HFFc6 (cell line): Measurements from ENCODE around the gene EHHADH. TPM values are rescaled to one million over a fixed set of nuclear protein-coding genes. Genes with fewer than 3 reads are reported as not detected.
A peak's percentile ranks its signal among the peaks of the same experiment; 100 is the strongest.
"Not testable (repeated sequence)": the region's sequence is repeated elsewhere in the genome, so short reads cannot be mapped to it uniquely, and the experiment has no call there.

Experiments
- DNase-seq: peaks from one replicate; pipeline ENCODE4 v3.0.0-alpha.2; 2018
- H3K27ac Mint-ChIP-seq: 2 replicates; pipeline ENCODE4 v1.8.0; 2020; ENCODE audit warnings: mild to moderate bottlenecking, mixed read lengths
- H3K27me3 Mint-ChIP-seq: 2 replicates; pipeline ENCODE4 v1.8.0; 2021; ENCODE audit warnings: mild to moderate bottlenecking, moderate library complexity, mixed read lengths; ENCODE audit not compliant: insufficient read depth
- H3K36me3 Mint-ChIP-seq: 2 replicates; pipeline ENCODE4 v1.8.0; 2021; ENCODE audit warnings: low read depth, mixed read lengths
- H3K4me1 Mint-ChIP-seq: 2 replicates; pipeline ENCODE4 v1.8.0; 2020; ENCODE audit warnings: low read depth, mixed read lengths
- H3K4me3 Mint-ChIP-seq: 2 replicates; pipeline ENCODE4 v1.8.0; 2020; ENCODE audit warnings: mild to moderate bottlenecking, moderate library complexity, mixed read lengths
- H3K9me3 Mint-ChIP-seq: 2 replicates; pipeline ENCODE4 v1.8.0; 2020; ENCODE audit warnings: mild to moderate bottlenecking, mixed read lengths
- total RNA-seq, 6 experiments: library from RNA; stranded (reverse); fragmentation: NEBNext Ultra II Directional; extraction: Animal tissue kit (Norgen Biotek cat#: 25700); gene quantifications; 2 replicates in 1 of 6; 3 replicates in 5 of 6; pipeline ENCODE4 v1.2.3, GENCODE V29; 2021
- TF ChIP-seq, protein P1 (sequence below): fragments of 200-600 bp; sonication (generic); IDR thresholded peaks from 2 replicates; pipeline ENCODE4 v1.5.0; 2021; ENCODE audit warnings: antibody characterized with exemption, mild to moderate bottlenecking

Gene EHHADH
- total RNA-seq, 6 experiments from 2014 or later, result 4.2 to 7.4 (median 6.4) TPM

DNA sequence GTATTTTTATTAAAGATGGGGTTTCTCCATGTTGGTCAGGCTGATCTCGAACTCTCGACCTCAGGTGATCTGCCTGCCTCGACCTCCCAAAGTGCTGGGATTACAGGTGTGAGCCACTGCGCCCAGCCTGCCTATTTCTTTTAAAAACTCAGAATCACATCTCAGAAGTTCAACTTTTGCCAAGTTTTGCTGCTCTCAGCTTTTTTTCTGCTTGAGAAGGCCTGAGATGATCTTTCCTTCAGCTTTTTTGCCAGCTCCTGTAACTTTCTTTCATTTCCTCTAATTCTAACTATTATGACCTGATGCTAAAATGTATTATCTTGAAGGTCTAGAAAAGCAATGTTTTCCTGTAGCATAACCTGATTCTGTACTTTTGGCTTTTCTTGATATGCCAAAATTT, 9.6 kb upstream of the EHHADH start:
- Mint-ChIP-seq H3K4me1 (no peaks in the 10 kb centered on the region), H3K27me3 (peaks cover 7% of the 10 kb centered on the region; the same call in 1 of the 2 replicates)

DNA sequence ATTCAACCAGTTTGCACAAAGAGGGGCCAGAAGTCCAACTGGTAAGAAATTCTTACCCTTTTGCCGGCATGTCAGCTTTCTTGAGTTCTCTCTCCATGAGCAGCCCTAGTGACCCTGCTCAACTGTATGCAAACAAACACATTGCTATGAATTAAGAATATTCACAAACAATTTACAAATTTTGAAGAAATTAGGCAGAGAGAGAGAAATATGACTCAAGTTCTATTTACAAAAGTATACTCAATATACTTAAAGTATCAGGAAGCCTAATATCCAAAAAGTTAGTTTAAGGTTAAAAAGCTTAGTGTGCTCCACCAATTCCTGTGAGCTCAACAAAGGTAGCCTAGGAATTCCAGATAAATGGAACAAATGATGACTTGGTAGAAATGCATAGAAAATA, 3.5 kb upstream of the EHHADH start:
- Mint-ChIP-seq H3K27ac (no peak overlapping the region), H3K4me3 (no peak overlapping the region), H3K4me1 (peaks cover 6% of the 10 kb centered on the region; the same call in 1 of the 2 replicates), H3K9me3 (peaks cover 22% of the 10 kb centered on the region; the same call in 1 of the 2 replicates), H3K36me3 (no peaks in the 10 kb centered on the region), H3K27me3 (peaks cover 3% of the 10 kb centered on the region; the same call in 1 of the 2 replicates)
- DNase-seq, result no peak
- TF ChIP-seq, protein P1, sequence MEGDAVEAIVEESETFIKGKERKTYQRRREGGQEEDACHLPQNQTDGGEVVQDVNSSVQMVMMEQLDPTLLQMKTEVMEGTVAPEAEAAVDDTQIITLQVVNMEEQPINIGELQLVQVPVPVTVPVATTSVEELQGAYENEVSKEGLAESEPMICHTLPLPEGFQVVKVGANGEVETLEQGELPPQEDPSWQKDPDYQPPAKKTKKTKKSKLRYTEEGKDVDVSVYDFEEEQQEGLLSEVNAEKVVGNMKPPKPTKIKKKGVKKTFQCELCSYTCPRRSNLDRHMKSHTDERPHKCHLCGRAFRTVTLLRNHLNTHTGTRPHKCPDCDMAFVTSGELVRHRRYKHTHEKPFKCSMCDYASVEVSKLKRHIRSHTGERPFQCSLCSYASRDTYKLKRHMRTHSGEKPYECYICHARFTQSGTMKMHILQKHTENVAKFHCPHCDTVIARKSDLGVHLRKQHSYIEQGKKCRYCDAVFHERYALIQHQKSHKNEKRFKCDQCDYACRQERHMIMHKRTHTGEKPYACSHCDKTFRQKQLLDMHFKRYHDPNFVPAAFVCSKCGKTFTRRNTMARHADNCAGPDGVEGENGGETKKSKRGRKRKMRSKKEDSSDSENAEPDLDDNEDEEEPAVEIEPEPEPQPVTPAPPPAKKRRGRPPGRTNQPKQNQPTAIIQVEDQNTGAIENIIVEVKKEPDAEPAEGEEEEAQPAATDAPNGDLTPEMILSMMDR, result no peak

More for the DNA sequence above, 9.6 kb upstream of the EHHADH start:
- TF ChIP-seq, protein P1, result no peak
- DNase-seq, result no peak
- H3K4me3 Mint-ChIP-seq, result no peak overlapping the region
- H3K27ac Mint-ChIP-seq, result no peak overlapping the region
- peaks cover 14% of the 10 kb centered on the region; the same call in 1 of the 2 replicates for H3K9me3 Mint-ChIP-seq
- H3K36me3 Mint-ChIP-seq, result no peaks in the 10 kb centered on the region

DNA sequence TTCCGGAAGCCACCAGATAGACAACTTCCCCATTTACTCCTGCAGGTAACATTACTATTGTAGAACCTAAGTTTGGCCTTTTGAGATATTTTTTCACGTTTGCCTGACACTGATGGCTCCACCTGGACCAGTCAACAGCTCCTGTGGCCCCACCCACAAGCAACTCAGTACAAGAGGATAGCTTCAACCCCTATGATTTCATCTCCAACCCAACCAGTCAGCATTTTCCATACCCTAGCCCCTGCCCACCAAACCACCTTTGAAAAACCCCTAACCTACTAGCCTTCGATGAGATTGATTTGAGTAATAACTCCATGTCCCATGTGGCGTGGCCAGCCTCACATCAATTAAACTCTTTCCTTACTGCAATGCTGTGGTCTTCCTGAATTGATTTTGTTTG, 950 bp upstream of the EHHADH start:
- DNase-seq, result no peak
- Mint-ChIP-seq H3K9me3 (peaks cover 18% of the 10 kb centered on the region; the same call in 1 of the 2 replicates), H3K36me3 (no peaks in the 10 kb centered on the region), H3K4me1 (peaks cover 19% of the 10 kb centered on the region), H3K27ac (no peak overlapping the region), H3K27me3 (peaks cover 3% of the 10 kb centered on the region), H3K4me3 (peak overlapping the region; percentile 88; the same call in 1 of the 2 replicates)
- TF ChIP-seq, protein P1, result no peak

DNA sequence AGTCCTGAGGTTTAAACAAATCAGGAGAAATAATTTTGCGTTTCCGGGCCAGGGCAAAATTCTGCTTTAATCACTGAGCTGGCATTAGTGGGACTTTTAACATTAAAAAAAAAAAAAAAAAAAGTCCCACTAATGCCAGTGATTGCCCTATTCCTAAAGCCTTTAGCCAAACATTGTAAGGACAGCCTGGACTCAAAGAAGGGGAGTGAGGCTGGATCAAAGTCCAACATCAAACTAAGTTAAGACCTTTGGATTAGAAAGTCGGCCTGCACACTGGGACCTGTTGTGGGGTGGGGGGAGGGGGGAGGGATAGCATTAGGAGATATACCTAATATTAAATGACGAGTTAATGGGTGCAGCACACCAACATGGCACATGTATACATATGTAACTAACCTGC, 716 bp downstream of the EHHADH start:
- Mint-ChIP-seq H3K4me1 (peaks cover 22% of the 10 kb centered on the region), H3K4me3 (peak overlapping the region; percentile 9; the same call in 1 of the 2 replicates)
- not testable (repeated sequence) for H3K36me3 Mint-ChIP-seq, H3K27me3 Mint-ChIP-seq, DNase-seq, H3K27ac Mint-ChIP-seq, H3K9me3 Mint-ChIP-seq

DNA sequence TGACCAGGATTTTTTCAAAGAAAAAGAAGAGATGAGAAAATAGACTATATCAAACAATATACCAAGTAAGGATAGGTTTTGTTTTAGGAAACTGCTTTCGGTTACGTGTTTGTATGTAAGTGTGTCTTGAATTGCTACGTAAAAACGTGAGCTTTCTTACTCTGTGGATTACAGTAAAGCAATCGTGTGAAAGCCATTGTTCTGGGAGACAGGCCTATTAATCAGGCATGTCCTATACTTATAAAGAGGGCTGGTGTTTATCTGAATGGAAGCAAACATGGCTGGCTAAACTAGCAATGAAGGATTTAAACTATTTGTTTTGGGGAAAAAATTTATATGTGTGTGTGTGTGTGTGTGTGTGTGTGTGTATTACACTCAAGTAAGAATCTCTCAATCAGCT, 2.6 kb downstream of the EHHADH start:
- Mint-ChIP-seq H3K27me3 (peaks cover 3% of the 10 kb centered on the region), H3K4me3 (no peak overlapping the region), H3K4me1 (peaks cover 22% of the 10 kb centered on the region), H3K36me3 (peaks cover 3% of the 10 kb centered on the region; the same call in 1 of the 2 replicates), H3K9me3 (no peaks in the 10 kb centered on the region), H3K27ac (no peak overlapping the region)
- DNase-seq, result no peak
- TF ChIP-seq, protein P1, result no peak

DNA sequence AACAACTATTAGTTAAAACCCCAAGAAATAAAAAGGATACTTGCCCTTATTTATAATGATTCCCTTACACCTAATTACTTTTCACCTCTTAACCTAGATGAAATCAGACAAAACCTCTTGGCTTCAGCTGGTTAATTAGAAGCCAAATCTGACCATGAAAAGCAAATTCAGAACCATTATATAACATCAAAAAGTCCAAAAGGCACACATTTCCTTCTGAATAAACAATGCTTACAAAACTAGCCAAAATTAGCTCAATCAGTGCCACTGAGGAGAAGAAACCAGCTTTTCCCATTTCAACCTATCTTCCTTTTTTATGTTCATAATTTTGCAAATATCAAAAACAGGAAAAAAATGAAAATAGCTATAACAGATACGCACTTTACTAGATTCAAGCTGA, 3.2 kb downstream of the EHHADH start:
- Mint-ChIP-seq H3K27me3 (peaks cover 3% of the 10 kb centered on the region), H3K9me3 (no peaks in the 10 kb centered on the region)

More for the DNA sequence above, 3.2 kb downstream of the EHHADH start:
- Mint-ChIP-seq H3K27ac (peak overlapping the region; percentile 22), H3K36me3 (peaks cover 4% of the 10 kb centered on the region; the same call in 1 of the 2 replicates), H3K4me3 (no peak overlapping the region), H3K4me1 (peaks cover 22% of the 10 kb centered on the region)
- no peak for DNase-seq
- TF ChIP-seq, protein P1, result no peak
